ENCODE measurements around the gene GRAP.

The GRAP gene

DNA sequence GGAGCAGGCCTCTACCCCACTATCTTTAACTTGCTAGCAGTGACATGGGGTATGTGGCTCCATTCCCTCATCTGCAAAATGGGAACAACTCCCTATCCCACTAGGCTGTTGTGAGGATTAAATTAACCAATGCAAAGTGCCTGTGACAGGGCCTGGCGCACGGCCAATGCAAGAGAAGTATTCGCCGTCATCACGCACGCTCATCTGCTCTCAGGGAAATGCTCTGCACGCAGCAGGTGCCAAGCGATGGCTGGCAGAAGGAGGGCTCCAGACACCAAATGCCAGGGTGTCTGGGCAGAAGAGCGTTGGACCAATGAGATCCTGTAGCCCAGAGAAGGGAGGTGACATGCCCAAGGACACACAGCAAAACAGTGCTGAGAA is 59.5 kb downstream of the GRAP start:
- H3K36me3 ChIP-seq (ENCODE audit: control insufficient read depth in 2 of 2, insufficient read depth in 1 of 2, low read length in 2 of 2): peaks cover 0 to 56% of the 10 kb centered on the region in 2 experiments; a peak in 1 of 3 replicates
- POLR2A ChIA-PET: interaction anchor here (1.1 kb wide), 1 partner anchor 17 kb away, joined by 5 read pairs; the partner anchor contains the start of gene FAM83G

DNA sequence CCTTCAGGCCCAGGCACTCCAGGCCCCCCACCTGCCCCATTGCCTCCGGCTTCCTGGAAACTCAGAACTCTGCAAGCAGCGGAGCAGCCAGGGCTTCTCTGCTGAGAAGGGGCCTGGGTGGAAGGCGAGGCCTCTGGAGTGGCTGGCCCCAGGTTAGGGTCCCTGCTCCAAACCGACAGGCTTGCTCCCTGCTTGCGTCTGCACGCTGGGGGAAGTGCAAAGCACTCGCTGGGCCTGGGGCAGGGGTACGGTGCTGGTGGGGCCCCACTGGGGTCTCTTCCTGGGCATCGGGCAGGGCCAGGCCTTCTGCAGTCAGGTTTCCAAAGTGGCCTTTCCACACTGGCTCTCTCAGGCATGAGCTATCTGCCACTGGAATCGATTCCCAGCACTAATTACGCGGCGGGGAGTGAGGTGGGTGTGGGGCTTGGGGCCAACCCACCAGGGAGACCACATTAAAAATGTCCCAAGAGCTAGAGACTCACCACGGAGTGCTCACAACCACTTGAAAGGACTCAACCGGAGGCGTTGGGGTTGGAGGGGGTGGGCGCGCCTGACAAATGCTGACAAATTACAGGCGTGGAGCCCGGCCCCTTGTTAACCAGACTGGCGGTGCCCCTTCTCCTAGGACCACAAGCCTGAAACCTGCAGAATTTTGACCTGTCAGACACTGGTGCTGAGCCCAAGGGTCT is 60.1 kb downstream of the GRAP start:
- Histone ChIP-seq H3K4me3 (ENCODE audit: low read depth, low read length) (no peak overlapping the region), H3K36me3 (ENCODE audit: control insufficient read depth in 2 of 2, insufficient read depth in 1 of 2, low read length in 2 of 2) (peaks cover 0 to 55% of the 10 kb centered on the region in 2 experiments; a peak in 1 of 3 replicates), H3K27ac (ENCODE audit: extremely low read depth, low read depth, low read length) (no peak overlapping the region), H3K9me3 (ENCODE audit: control insufficient read depth, insufficient read depth, low read depth, low read length) (no peaks in the 10 kb centered on the region), H3K4me1 (ENCODE audit: control insufficient read depth, insufficient read depth, low read length) (peaks cover 8% of the 10 kb centered on the region)
- ChIA-PET CTCF (no interaction called here), POLR2A (interaction anchor here (0.6 kb wide), 1 partner anchor 32 kb away, joined by 5 read pairs; no protein-coding TSS in a partner anchor)
- peak; percentile 95 for TF ChIP-seq EGR2 (tag by site-specific recombination; IDR thresholded peaks at IDR 0.05; ENCODE audit: low read depth)
- no peak for TF ChIP-seq ZNF138 (tag by site-specific recombination; IDR thresholded peaks at IDR 0.05; ENCODE audit: borderline replicate concordance)
- peak; percentile 94 for TF ChIP-seq ZFHX2 (tag by site-specific recombination; conservative IDR thresholded peaks at IDR 0.05)

More for the DNA sequence above, 59.5 kb downstream of the GRAP start:
- TF ChIP-seq ZNF768 (tag by site-specific recombination; IDR thresholded peaks at IDR 0.05): 0 out of 2 replicates have a peak, but pooled peaks have one; percentile 17
- TF ChIP-seq, protein P1, sequence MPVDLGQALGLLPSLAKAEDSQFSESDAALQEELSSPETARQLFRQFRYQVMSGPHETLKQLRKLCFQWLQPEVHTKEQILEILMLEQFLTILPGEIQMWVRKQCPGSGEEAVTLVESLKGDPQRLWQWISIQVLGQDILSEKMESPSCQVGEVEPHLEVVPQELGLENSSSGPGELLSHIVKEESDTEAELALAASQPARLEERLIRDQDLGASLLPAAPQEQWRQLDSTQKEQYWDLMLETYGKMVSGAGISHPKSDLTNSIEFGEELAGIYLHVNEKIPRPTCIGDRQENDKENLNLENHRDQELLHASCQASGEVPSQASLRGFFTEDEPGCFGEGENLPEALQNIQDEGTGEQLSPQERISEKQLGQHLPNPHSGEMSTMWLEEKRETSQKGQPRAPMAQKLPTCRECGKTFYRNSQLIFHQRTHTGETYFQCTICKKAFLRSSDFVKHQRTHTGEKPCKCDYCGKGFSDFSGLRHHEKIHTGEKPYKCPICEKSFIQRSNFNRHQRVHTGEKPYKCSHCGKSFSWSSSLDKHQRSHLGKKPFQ (tag by site-specific recombination; IDR thresholded peaks at IDR 0.05): no peak
- CTCF ChIA-PET: no interaction called here
- H3K27ac ChIP-seq (ENCODE audit: extremely low read depth, low read depth, low read length): no peak overlapping the region
- H3K4me1 ChIP-seq (ENCODE audit: control insufficient read depth, insufficient read depth, low read length): peaks cover 2% of the 10 kb centered on the region; the same call in 1 of the 2 replicates
- no peaks in the 10 kb centered on the region for H3K9me3 ChIP-seq (ENCODE audit: control insufficient read depth, insufficient read depth, low read depth, low read length)
- no peak overlapping the region for H3K4me3 ChIP-seq (ENCODE audit: low read depth, low read length)

DNA sequence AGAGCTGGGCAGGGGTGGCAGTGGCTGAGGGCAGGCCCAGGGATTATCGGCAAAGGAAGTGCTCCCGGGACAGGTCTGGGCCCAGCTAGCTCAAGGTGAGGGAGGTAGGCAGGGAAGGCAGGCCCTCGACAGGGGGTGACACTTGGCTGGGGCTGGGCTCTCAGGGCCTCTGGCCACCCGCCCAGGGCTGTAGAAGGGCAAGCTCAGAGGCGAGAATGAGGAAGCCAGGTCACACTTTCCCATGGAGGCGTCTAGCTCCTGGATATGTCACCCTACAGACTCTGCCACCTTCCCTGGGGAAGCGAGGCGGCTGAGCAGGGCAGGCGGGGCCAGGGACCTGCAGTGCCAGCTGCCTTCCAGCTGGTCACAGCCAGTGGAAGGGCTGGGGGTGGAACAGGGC is 61.3 kb downstream of the GRAP start:
- Histone ChIP-seq H3K27ac (ENCODE audit: extremely low read depth, low read depth, low read length) (no peak overlapping the region), H3K4me1 (ENCODE audit: control insufficient read depth, insufficient read depth, low read length) (peaks cover 11% of the 10 kb centered on the region), H3K9me3 (ENCODE audit: control insufficient read depth, insufficient read depth, low read depth, low read length) (no peaks in the 10 kb centered on the region), H3K4me3 (ENCODE audit: low read depth, low read length) (no peak overlapping the region), H3K36me3 (ENCODE audit: control insufficient read depth in 2 of 2, insufficient read depth in 1 of 2, low read length in 2 of 2) (peaks cover 0 to 54% of the 10 kb centered on the region in 2 experiments; a peak in 1 of 3 replicates)
- POLR2A ChIA-PET: interaction anchor here (0.6 to 1.7 kb wide), 2 partner anchors 12 to 1024 kb away, joined by 3 to 5 read pairs; no protein-coding TSS in a partner anchor
- CTCF ChIA-PET: interaction anchor here (0.6 to 0.7 kb wide), 2 partner anchors 24 to 669 kb away, joined by 3 read pairs; no protein-coding TSS in a partner anchor
- no peak for TF ChIP-seq ZNF311 (tag by site-specific recombination; IDR thresholded peaks at IDR 0.05; ENCODE audit: borderline replicate concordance)

DNA sequence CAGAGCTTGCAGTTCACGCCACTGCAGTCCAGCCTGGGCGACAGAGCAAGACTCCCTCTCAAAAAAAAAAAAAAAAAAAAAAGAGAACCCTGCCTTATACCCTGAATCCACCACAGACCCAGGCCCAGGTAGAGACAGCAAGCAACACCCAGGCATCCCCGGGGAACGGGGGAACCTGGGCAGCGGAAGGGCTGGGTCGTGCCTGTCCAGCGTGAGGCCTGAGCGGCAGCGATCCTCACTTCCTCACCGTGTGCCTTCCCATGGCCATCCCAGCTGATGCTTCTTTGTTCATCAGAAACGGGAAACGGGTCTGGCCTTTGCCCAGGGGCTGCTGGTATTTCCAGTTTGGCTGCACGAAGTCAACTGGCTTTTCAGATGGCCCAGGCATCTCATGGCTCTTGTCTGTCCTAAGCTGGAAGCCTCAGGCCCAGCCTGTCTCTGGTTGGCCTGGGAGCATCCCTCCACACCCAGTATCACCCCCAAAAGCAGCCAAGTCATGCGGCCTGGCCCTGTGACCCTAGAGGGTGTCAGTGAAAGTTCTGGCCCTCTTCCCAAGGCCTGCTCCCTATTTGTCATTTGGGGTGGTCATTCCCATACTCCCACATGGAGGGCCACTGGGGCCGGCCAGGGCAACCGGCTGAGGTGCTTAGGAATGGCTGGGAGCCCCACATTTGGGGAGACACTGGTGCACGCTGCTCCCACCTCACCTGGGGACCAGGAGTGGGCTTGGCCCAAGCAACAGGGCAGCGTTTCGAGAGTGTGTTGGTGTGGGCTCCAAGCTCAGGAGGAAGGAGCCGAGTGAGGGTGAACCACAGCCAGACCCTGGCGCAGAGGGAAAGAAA is 62.3 kb downstream of the GRAP start:
- H3K36me3 ChIP-seq (ENCODE audit: control insufficient read depth in 2 of 2, insufficient read depth in 1 of 2, low read length in 2 of 2): peaks cover 0 to 55% of the 10 kb centered on the region in 2 experiments; a peak in 1 of 3 replicates
- ChIA-PET CTCF (interaction anchor here (0.6 to 0.7 kb wide), 2 partner anchors 23 to 668 kb away, joined by 3 read pairs; no protein-coding TSS in a partner anchor), POLR2A (interaction anchor here (1.7 kb wide), 1 partner anchor 13 kb away, joined by 5 read pairs; no protein-coding TSS in a partner anchor)
- H3K27ac ChIP-seq (ENCODE audit: extremely low read depth, low read depth, low read length): no peak overlapping the region
- H3K4me3 ChIP-seq (ENCODE audit: low read depth, low read length): no peak overlapping the region
- H3K4me1 ChIP-seq (ENCODE audit: control insufficient read depth, insufficient read depth, low read length): peaks cover 11% of the 10 kb centered on the region
- no peaks in the 10 kb centered on the region for H3K9me3 ChIP-seq (ENCODE audit: control insufficient read depth, insufficient read depth, low read depth, low read length)
- TF ChIP-seq SP2 (tag by site-specific recombination; IDR thresholded peaks at IDR 0.05) (no peak), ZSCAN16 (tag by site-specific recombination; IDR thresholded peaks at IDR 0.05) (no peak), SCRT2 (tag by site-specific recombination; IDR thresholded peaks at IDR 0.05) (no peak), WT1 (tag by site-specific recombination; IDR thresholded peaks at IDR 0.05) (no peak), ZBTB17 (tag by site-specific recombination; IDR thresholded peaks at IDR 0.05) (no peak), ZNF354C (tag by site-specific recombination; IDR thresholded peaks at IDR 0.05; ENCODE audit: borderline replicate concordance, low read depth) (no peak), KLF10 (tag by site-specific recombination; IDR thresholded peaks at IDR 0.05) (no peak), REPIN1 (tag by site-specific recombination; IDR thresholded peaks at IDR 0.05; ENCODE audit: low read depth) (no peak), ZNF670 (tag by site-specific recombination; IDR thresholded peaks at IDR 0.05; ENCODE audit: low read depth) (no peak)
- TF ChIP-seq, protein P2, sequence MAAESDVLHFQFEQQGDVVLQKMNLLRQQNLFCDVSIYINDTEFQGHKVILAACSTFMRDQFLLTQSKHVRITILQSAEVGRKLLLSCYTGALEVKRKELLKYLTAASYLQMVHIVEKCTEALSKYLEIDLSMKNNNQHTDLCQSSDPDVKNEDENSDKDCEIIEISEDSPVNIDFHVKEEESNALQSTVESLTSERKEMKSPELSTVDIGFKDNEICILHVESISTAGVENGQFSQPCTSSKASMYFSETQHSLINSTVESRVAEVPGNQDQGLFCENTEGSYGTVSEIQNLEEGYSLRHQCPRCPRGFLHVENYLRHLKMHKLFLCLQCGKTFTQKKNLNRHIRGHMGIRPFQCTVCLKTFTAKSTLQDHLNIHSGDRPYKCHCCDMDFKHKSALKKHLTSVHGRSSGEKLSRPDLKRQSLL (tag by site-specific recombination; IDR thresholded peaks at IDR 0.05): no peak
- TF ChIP-seq, protein P3, sequence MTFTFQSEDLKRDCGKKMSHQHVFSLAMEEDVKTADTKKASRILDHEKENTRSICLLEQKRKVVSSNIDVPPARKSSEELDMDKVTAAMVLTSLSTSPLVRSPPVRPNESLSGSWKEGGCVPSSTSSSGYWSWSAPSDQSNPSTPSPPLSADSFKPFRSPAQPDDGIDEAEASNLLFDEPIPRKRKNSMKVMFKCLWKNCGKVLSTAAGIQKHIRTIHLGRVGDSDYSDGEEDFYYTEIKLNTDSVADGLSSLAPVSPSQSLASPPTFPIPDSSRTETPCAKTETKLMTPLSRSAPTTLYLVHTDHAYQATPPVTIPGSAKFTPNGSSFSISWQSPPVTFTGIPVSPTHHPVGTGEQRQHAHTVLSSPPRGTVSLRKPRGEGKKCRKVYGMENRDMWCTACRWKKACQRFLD (tag by site-specific recombination; IDR thresholded peaks at IDR 0.05): no peak
- TF ChIP-seq, protein P4, sequence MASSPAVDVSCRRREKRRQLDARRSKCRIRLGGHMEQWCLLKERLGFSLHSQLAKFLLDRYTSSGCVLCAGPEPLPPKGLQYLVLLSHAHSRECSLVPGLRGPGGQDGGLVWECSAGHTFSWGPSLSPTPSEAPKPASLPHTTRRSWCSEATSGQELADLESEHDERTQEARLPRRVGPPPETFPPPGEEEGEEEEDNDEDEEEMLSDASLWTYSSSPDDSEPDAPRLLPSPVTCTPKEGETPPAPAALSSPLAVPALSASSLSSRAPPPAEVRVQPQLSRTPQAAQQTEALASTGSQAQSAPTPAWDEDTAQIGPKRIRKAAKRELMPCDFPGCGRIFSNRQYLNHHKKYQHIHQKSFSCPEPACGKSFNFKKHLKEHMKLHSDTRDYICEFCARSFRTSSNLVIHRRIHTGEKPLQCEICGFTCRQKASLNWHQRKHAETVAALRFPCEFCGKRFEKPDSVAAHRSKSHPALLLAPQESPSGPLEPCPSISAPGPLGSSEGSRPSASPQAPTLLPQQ (tag by site-specific recombination; IDR thresholded peaks at IDR 0.05): no peak

All from HEK293 (cell line).